Activated T-cell treated with anti-CD3 and anti-CD28 coated beads, Interleukin-2, amount 50 U/mL, for 72 hours (primary cell): ENCODE results near the gene ZNF324. TPM values are rescaled to one million over a fixed set of nuclear protein-coding genes. Genes with fewer than 3 reads are reported as not detected.

ENCODE experiments used
- ATAC-seq, 2 donors: fragments of 150-1000 bp; cut with Tn5 transposase; replicated peaks in 1 of 2; 2 replicates each; pipeline ENCODE4 v1.10.0; 2021; ENCODE audit warnings: moderate library complexity in 2 of 2, mild to moderate bottlenecking in 1 of 2
- DNase-seq, 2 donors: peaks; one replicate each; pipeline ENCODE4 v3.0.0; 2021 to 2022; ENCODE audit warnings: mixed read lengths in 1 of 2
- H3K27ac Mint-ChIP-seq: one replicate; pipeline ENCODE4 v1.8.0; 2022; ENCODE audit warnings: mild to moderate bottlenecking, moderate library complexity, mixed read lengths
- H3K27me3 Mint-ChIP-seq: one replicate; pipeline ENCODE4 v1.8.0; 2022; ENCODE audit warnings: low read depth, mixed read lengths
- H3K36me3 Mint-ChIP-seq, 2 donors: one replicate each; pipeline ENCODE4 v1.8.0; 2022; ENCODE audit warnings: mixed read lengths in 2 of 2, mild to moderate bottlenecking in 1 of 2; ENCODE audit not compliant: insufficient read depth in 2 of 2
- H3K4me1 Mint-ChIP-seq: one replicate; pipeline ENCODE4 v1.8.0; 2022; ENCODE audit warnings: low read depth, mixed read lengths
- H3K4me3 Mint-ChIP-seq, 2 donors: one replicate each; pipeline ENCODE4 v1.8.0; 2022; ENCODE audit warnings: mild to moderate bottlenecking in 2 of 2, mixed read lengths in 2 of 2, moderate library complexity in 2 of 2
- H3K9me3 Mint-ChIP-seq, 2 donors: one replicate each; pipeline ENCODE4 v1.8.0; 2022; ENCODE audit warnings: mixed read lengths in 2 of 2
- total RNA-seq, 2 donors: library from RNA; stranded (reverse); gene quantifications; one replicate each; pipeline ENCODE4 v1.2.3, GENCODE V29; 2022

ZNF324 gene
- total RNA-seq, 2 donors from 2014 or later = 8.2 to 8.4 TPM

- no peaks in the 10 kb centered on the region for H3K9me3 Mint-ChIP-seq
Measured at GRCh38 chr19:58514564-58515022, 47.7 kb downstream of the ZNF324 start.

GRCh38 chr19:58515259-58515658 lies 48.4 kb downstream of the ZNF324 start:
- Mint-ChIP-seq H3K36me3 (peaks cover 5 to 6% of the 10 kb centered on the region in 2 donors), H3K27me3 (no peaks in the 10 kb centered on the region), H3K9me3 (no peaks in the 10 kb centered on the region), H3K4me3 (peak overlapping the region; percentile 76 to 87), H3K27ac (peak overlapping the region; percentile 72), H3K4me1 (peaks cover 39% of the 10 kb centered on the region)
- no peak for DNase-seq
- no peak for ATAC-seq

More at GRCh38 chr19:58514564-58515022, 47.7 kb downstream of the ZNF324 start:
- no peak for ATAC-seq
- DNase-seq = no peak
- H3K4me3 Mint-ChIP-seq = peak overlapping the region; percentile 86 to 87
- peak overlapping the region; percentile 61 for H3K27ac Mint-ChIP-seq
- H3K4me1 Mint-ChIP-seq = peaks cover 35% of the 10 kb centered on the region
- no peaks in the 10 kb centered on the region for H3K27me3 Mint-ChIP-seq
- H3K36me3 Mint-ChIP-seq = peaks cover 4 to 5% of the 10 kb centered on the region in 2 donors

- peaks cover 5 to 6% of the 10 kb centered on the region in 2 donors for H3K36me3 Mint-ChIP-seq
- no peak for ATAC-seq
- no peak overlapping the region for H3K27ac Mint-ChIP-seq
- no peaks in the 10 kb centered on the region for H3K27me3 Mint-ChIP-seq
- peak overlapping the region; percentile 76 to 87 for H3K4me3 Mint-ChIP-seq
- no peaks in the 10 kb centered on the region for H3K9me3 Mint-ChIP-seq
- no peak for DNase-seq
- peaks cover 43% of the 10 kb centered on the region for H3K4me1 Mint-ChIP-seq
Measured at GRCh38 chr19:58516246-58516836, 49.5 kb downstream of the ZNF324 start.

GRCh38 chr19:58516964-58517833 lies 50.3 kb downstream of the ZNF324 start:
- ATAC-seq = no peak
- no peak overlapping the region for H3K27ac Mint-ChIP-seq
- peaks cover 5 to 6% of the 10 kb centered on the region in 2 donors for H3K36me3 Mint-ChIP-seq
- peaks cover 43% of the 10 kb centered on the region for H3K4me1 Mint-ChIP-seq
- H3K27me3 Mint-ChIP-seq = no peaks in the 10 kb centered on the region
- DNase-seq = no peak
- peak overlapping the region in 1 of 2 donors; percentile 22 for H3K4me3 Mint-ChIP-seq
- H3K9me3 Mint-ChIP-seq = no peaks in the 10 kb centered on the region

GRCh38 chr19:58518256-58519086 lies 51.6 kb downstream of the ZNF324 start:
- Mint-ChIP-seq H3K4me1 (peaks cover 43% of the 10 kb centered on the region), H3K4me3 (peak overlapping the region; percentile 96 to 99), H3K27ac (peak overlapping the region; percentile 90), H3K27me3 (no peaks in the 10 kb centered on the region), H3K9me3 (no peaks in the 10 kb centered on the region), H3K36me3 (peaks cover 5 to 6% of the 10 kb centered on the region in 2 donors)
- no peak for DNase-seq
- no peak for ATAC-seq

- Mint-ChIP-seq H3K27me3 (no peaks in the 10 kb centered on the region), H3K27ac (peak overlapping the region; percentile 90), H3K4me3 (peak overlapping the region; percentile 96 to 99), H3K4me1 (peaks cover 43% of the 10 kb centered on the region), H3K9me3 (no peaks in the 10 kb centered on the region), H3K36me3 (peaks cover 5 to 6% of the 10 kb centered on the region in 2 donors)
- peak; percentile 4 to 10 for ATAC-seq
- DNase-seq = peak; percentile 60
Measured at GRCh38 chr19:58519087-58519354, 52.1 kb downstream of the ZNF324 start.

GRCh38 chr19:58519355-58520256 lies 52.7 kb downstream of the ZNF324 start, which contains the start of gene ZBTB45:
TSS of gene ZBTB45 (minus strand) at chr19:58519810. CDS start at chr19:58517673, 2,137 bp downstream.
- Mint-ChIP-seq H3K36me3 (peaks cover 5 to 6% of the 10 kb centered on the region in 2 donors), H3K27ac (peak within 1 kb of the TSS; percentile 90), H3K9me3 (no peaks in the 10 kb centered on the region), H3K27me3 (no peaks in the 10 kb centered on the region), H3K4me1 (peaks cover 41% of the 10 kb centered on the region), H3K4me3 (peak within 1 kb of the TSS; percentile 96 to 99)
- ATAC-seq (peak; percentile 88 to 90), DNase-seq (peak; percentile 96 to 97)

GRCh38 chr19:58520257-58520599 lies 53.3 kb downstream of the ZNF324 start:
- Mint-ChIP-seq H3K27me3 (no peaks in the 10 kb centered on the region), H3K36me3 (peaks cover 5 to 6% of the 10 kb centered on the region in 2 donors), H3K27ac (peak overlapping the region; percentile 90), H3K9me3 (no peaks in the 10 kb centered on the region), H3K4me3 (peak overlapping the region; percentile 96 to 99), H3K4me1 (peaks cover 35% of the 10 kb centered on the region)
- no peak for DNase-seq
- no peak for ATAC-seq

- H3K4me3 Mint-ChIP-seq = no peak overlapping the region
- no peak overlapping the region for H3K27ac Mint-ChIP-seq
Measured at GRCh38 chr19:58521651-58522050, 54.8 kb downstream of the ZNF324 start.

GRCh38 chr19:58522709-58523108 lies 55.8 kb downstream of the ZNF324 start:
- Mint-ChIP-seq H3K4me1 (peaks cover 22% of the 10 kb centered on the region), H3K27me3 (no peaks in the 10 kb centered on the region), H3K36me3 (peaks cover 0 to 3% of the 10 kb centered on the region in 2 donors), H3K9me3 (no peaks in the 10 kb centered on the region), H3K27ac (no peak overlapping the region), H3K4me3 (no peak overlapping the region)
- no peak for ATAC-seq
- no peak for DNase-seq

More at GRCh38 chr19:58521651-58522050, 54.8 kb downstream of the ZNF324 start:
- Mint-ChIP-seq H3K9me3 (no peaks in the 10 kb centered on the region), H3K27me3 (no peaks in the 10 kb centered on the region), H3K4me1 (peaks cover 25% of the 10 kb centered on the region), H3K36me3 (peaks cover 0 to 3% of the 10 kb centered on the region in 2 donors)
- DNase-seq (no peak), ATAC-seq (no peak)
